MG63 (cell line): ENCODE data around the gene TUSC2. TPM values are rescaled to one million over a fixed set of nuclear protein-coding genes. Genes with fewer than 3 reads are reported as not detected.

Source experiments
- DNase-seq: peaks from one replicate; pipeline ENCODE4 v3.0.0-alpha.2; 2020
- H3K27me3 ChIP-seq: fragments of 250-450 bp; sonication (Bioruptor Pico); 2 replicates; pipeline ENCODE4 v1.5.1; 2020; ENCODE audit warnings: mild to moderate bottlenecking, moderate library complexity
- H3K36me3 ChIP-seq: fragments of 250-450 bp; sonication (Bioruptor Pico); 2 replicates; pipeline ENCODE4 v1.5.1; 2020; ENCODE audit warnings: mild to moderate bottlenecking, moderate library complexity
- H3K4me3 ChIP-seq: fragments of 250-450 bp; sonication (Bioruptor Pico); 2 replicates; pipeline ENCODE4 v1.5.1; 2020; ENCODE audit warnings: mild to moderate bottlenecking, moderate library complexity
- H3K9me3 ChIP-seq: fragments of 250-450 bp; sonication (Bioruptor Pico); 2 replicates; pipeline ENCODE4 v1.5.1; 2020; ENCODE audit warnings: mild to moderate bottlenecking, moderate library complexity
- total RNA-seq: library from RNA; depleted of rRNA; stranded (reverse); fragments of >200 nt; shearing (Covaris generic); gene quantifications from 2 replicates; pipeline ENCODE4 v1.2.3, GENCODE V29; 2014; ENCODE audit warnings: low replicate concordance

TUSC2 gene
- total RNA-seq, 1 experiment from 2014 or later = 13.5 TPM

DNA sequence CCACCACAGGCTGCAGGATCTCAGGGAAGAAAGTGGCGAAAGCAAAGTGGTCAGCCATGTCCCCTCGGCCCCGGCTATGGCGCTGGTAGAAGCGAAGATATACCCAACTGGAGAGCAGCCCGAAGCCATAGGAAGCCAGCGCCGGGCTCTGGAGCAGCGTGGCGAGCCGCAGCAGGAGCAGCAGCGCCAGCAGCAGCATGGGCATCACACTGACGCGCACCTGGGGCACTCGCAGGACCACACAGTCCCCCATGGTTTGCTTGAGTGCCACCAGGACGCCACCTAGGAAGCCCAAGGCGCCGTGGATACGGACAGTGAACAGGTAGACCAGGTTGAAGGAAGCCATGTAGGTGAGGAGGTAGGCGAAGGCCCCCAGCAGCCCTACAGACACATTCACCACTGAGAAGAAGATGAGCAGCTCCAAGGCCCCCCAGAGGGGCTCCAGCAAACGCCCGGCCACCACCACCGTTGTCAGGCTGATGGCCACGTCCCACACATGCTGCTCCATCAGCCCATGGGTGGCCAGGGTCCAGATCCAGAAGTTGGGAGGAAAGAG lies 30.4 kb upstream of the TUSC2 start:
- Histone ChIP-seq H3K36me3 (peaks cover 25% of the 10 kb centered on the region), H3K27me3 (no peaks in the 10 kb centered on the region), H3K9me3 (no peaks in the 10 kb centered on the region), H3K4me3 (peak overlapping the region; percentile 76)
- DNase-seq = no peak

DNA sequence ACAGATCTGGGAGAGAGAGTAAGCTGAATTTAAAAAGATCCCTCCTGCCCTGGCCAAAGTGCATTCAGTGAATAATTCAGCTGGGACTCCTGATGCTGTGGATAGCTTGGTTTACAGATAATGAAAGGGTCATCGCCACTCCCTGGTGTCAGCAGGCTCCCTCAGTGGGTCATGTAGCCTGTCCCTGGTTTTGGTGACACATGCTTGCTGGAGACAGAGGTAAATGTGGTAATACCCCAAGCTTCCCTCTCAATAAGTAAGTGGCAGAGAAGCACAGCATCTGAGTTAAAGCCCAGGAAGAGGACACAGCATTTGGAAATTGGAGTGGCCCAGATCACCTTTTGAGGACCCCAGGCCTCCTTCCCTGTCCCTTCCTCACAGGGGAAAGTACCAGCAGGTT lies 29.5 kb upstream of the TUSC2 start:
- no peak for DNase-seq
- peak overlapping the region; percentile 76 for H3K4me3 ChIP-seq
- no peaks in the 10 kb centered on the region for H3K27me3 ChIP-seq
- H3K9me3 ChIP-seq = no peaks in the 10 kb centered on the region
- H3K36me3 ChIP-seq = peaks cover 30% of the 10 kb centered on the region

DNA sequence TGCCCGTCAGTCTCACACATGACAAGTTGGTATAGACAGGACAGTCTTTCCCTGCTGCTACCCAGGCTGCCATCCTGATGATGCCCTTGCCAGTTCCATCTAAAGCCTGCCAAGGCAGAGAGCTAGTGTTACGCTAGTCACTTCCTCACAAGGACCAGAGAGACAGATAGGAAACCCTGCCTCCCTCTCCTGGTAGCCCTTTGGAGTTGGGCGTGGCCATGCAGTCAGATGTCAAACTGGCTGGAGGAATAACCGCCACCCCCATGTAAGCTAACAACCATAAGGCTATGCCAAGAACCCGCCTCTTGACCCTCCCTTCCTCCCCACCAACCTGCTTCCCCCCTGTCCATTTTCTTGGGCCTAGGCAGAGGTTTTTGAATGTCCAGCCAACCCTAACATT lies 28.5 kb upstream of the TUSC2 start:
- H3K27me3 ChIP-seq = no peaks in the 10 kb centered on the region
- peaks cover 35% of the 10 kb centered on the region for H3K36me3 ChIP-seq
- peak overlapping the region; percentile 76; the same call in 1 of the 2 replicates for H3K4me3 ChIP-seq
- H3K9me3 ChIP-seq = no peaks in the 10 kb centered on the region
- DNase-seq = peak; percentile 44

DNA sequence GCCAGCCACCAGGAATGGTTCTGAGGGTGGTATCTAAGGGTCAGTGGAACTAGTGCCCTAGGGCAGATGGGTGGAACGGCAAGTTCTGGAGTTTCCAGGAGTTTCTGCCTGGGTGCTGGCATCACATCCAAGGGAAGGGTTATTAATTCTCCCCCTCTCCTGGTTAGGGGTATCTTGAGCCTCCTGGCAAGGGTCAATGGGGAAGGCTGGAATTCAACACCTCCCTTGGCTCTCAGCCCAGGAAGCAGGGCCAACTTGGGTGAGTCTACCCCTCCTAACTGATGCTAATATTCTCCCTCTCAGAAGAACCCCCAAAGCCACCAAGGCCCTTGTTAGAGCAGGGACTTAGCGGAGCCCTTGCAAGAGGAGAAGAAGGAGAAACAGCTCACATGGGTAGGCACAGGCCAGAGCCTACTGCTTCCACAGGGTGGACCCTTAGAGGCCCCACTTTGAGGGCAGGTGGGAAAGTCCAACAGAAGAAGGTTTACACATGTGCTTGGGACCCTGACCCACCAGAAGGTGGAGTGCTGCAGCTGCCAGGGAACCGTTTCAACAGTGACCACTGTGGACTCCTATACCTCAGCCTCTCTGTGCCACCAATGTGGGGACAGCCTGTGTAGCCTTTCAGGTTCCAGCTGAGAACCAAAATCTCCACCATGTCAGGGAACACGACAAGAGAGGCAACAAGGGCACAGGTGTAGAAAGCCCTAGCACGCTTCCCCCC lies 28.0 kb upstream of the TUSC2 start:
- Histone ChIP-seq H3K36me3 (peaks cover 35% of the 10 kb centered on the region), H3K9me3 (no peaks in the 10 kb centered on the region), H3K4me3 (no peak overlapping the region), H3K27me3 (no peaks in the 10 kb centered on the region)
- DNase-seq = no peak

DNA sequence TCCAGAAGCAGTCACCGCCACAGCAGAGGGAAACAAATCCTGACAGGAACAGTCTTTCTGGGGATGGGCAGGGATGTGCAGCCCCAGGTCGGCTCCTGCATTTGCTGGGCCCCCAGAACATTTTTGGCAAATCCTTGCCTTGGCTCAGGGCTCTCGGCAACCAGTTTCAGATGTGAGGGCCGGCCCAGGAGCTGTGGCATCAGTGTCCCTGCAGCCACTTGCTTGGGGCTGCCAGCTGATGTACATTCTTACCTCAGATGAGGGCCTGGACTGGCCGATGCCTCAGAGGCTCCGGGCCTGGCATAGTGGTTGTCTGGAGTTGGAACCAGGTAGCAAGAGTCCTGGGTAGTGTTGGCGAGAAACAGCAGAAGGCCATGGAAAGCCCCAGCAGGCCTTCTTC lies 26.8 kb upstream of the TUSC2 start:
- H3K4me3 ChIP-seq = no peak overlapping the region

DNA sequence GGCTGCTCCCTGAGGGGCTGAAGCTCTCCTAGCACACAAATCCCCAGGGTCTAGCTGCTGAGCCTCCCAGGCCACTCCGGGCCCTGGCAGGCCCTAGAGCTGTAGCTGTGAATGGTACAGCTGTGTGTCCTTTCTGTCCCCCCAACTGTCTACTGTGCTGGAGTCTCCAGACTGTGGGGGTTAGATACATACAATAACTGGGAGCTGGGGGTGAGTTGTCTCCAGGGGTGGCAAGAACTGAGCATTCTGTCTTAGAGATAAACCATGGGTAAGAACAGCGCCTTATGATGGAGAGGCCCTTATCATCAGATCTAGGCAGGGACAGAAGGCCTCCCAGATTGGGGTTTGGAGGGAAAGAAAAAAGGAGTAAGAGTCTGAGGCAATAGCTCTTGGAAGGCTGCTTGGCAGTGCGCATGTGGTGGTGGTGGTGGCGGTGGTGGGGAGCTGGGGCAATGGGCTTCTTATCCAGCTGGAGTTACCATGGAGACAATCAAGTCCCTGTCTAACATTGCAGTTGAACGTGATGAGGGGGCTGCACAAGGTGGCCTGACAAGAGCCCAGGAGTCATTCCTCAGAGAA lies 26.3 kb upstream of the TUSC2 start:
- Histone ChIP-seq H3K9me3 (no peaks in the 10 kb centered on the region), H3K27me3 (no peaks in the 10 kb centered on the region), H3K36me3 (peaks cover 35% of the 10 kb centered on the region), H3K4me3 (no peak overlapping the region)
- no peak for DNase-seq

More for the DNA sequence above, 26.8 kb upstream of the TUSC2 start:
- Histone ChIP-seq H3K9me3 (no peaks in the 10 kb centered on the region), H3K36me3 (peaks cover 35% of the 10 kb centered on the region), H3K27me3 (no peaks in the 10 kb centered on the region)
- no peak for DNase-seq

DNA sequence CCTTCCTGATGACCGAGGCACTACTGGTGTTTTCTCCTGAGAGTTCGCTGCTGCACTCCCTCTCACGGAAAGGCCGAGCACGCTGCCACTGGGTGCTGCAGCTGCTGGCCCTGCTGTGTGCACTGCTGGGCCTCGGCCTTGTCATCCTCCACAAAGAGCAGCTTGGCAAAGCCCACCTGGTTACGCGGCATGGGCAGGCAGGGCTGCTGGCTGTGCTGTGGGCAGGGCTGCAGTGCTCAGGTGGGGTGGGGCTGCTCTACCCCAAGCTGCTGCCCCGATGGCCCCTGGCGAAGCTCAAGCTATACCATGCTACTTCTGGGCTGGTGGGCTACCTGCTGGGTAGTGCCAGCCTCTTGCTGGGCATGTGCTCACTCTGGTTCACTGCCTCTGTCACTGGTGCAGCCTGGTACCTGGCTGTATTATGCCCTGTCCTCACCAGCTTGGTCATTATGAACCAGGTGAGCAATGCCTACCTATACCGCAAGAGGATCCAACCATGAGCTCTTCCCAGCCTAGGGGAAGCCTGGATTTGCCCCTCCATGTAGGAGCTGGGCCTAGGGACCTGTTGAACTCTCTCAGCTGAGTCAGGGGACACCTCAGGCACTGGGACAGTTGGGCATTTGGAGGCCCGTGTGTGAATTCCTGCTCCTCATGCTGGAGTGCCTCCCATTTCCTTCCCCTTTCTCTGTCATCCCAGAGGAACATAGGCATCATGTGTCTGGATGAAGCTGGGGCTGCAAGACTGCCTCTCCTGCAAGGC lies 25.4 kb upstream of the TUSC2 start:
- H3K4me3 ChIP-seq = no peak overlapping the region
- DNase-seq = no peak
- no peaks in the 10 kb centered on the region for H3K9me3 ChIP-seq
- H3K27me3 ChIP-seq = no peaks in the 10 kb centered on the region
- peaks cover 35% of the 10 kb centered on the region for H3K36me3 ChIP-seq

DNA sequence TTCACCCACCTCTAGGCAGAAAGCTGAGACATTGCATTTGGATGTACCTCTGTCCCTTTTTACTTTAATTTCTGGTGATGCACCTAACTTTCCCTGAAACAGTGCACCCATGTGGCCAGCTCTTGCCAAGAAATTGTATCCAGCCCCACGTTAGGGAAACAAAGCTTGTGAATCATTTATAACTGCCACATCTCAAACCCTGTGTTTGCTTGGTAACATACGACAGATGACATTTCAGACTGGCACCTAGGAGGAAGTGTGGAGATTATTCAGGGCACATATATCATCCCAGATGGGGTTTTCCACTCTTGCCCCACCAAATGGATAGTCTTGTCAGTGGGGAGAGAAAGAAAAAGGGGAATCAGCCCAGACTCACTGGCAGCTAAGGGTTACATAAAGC lies 24.8 kb upstream of the TUSC2 start:
- DNase-seq = no peak
- Histone ChIP-seq H3K27me3 (no peaks in the 10 kb centered on the region), H3K4me3 (no peak overlapping the region), H3K36me3 (peaks cover 32% of the 10 kb centered on the region), H3K9me3 (no peaks in the 10 kb centered on the region)

DNA sequence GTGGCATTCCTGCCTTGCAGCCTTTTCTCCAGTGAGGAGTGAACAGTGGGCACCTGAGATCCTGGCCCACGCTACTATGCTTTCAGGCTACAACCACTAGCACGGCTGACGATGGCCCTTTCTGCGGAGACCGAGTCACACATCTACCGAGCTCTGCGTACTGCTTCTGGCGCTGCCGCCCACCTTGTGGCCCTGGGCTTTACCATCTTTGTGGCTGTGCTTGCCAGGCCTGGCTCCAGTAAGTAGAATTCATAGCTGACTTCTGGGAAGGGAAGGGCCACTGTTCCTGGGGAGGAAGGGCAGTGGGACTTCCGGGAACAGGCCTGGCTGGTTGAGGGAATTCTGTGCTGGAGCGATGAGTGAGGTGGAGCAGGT lies 23.3 kb upstream of the TUSC2 start:
- Histone ChIP-seq H3K9me3 (no peaks in the 10 kb centered on the region), H3K4me3 (peak overlapping the region; percentile 93), H3K36me3 (peaks cover 24% of the 10 kb centered on the region), H3K27me3 (no peaks in the 10 kb centered on the region)
- no peak for DNase-seq

DNA sequence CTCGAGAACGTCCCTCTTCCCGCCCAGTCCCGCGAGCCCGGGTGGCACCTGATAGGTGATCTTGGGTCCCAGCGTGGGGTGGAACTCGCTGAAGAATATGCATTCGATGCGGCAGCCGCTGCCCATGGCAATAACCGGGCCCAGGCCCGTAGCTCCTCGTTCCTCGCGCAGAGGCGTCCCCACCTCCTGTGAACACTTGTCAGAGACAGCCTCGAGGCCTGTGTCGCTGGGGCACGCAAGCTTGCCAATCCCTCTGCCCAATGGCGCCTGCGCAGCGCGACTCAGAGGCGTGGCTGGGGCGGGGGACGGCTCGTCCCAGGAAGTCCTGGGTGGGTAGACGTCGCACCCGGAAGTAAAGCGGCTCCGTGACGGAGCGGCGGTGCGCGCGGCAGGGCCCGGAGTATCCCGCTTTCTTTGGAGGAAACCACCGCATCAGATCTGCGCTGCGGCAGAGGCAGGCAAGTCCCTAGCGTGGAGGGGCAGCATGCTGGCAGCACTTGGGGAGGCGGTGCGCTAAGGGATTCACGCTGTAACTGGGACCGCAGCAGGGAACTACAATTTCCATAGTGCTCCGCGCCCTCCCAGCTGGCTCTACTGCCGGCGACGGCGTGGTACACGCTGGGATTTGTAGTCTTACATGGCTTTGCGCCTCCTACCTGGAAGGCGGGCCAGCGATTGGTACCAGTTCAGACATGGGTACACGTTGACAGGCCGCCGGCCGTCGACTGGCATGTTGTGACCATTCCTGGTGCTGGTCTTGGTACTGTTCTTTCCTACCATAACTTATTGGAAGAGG lies 22.7 kb upstream of the TUSC2 start, which contains the start of the genes CYB561D2 and NPRL2:
Gene CYB561D2, plus strand, starts transcription at position 336 of the 796 bp plus-strand sequence. CDS start 572 bp downstream, outside the sequence.
Gene NPRL2, minus strand, starts transcription at position 249 of the 796 bp plus-strand sequence. Its CDS starts 123 bp downstream, at position 126.
- Histone ChIP-seq H3K4me3 (peak within 1 kb of the TSS; percentile 93), H3K9me3 (no peaks in the 10 kb centered on the region), H3K36me3 (peaks cover 18% of the 10 kb centered on the region), H3K27me3 (no peaks in the 10 kb centered on the region)
- DNase-seq = peak; percentile 89

DNA sequence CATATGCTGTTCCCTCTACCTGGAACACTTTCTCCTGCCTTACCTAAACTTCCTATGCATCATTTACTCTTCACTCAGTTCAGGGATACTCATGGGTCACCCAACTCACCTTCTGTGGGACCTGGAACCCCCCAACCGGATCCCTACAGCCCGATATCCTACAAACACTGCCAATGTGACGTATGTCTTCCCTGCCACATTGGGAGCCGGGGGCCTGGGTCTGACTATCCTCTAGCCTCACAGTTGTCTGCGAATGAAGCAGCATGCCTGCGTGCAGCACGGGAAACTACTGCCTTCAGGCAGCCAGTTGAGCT lies 22.1 kb upstream of the TUSC2 start:
- no peak for DNase-seq
- H3K9me3 ChIP-seq = no peaks in the 10 kb centered on the region
- no peaks in the 10 kb centered on the region for H3K27me3 ChIP-seq
- H3K4me3 ChIP-seq = peak overlapping the region; percentile 93
- H3K36me3 ChIP-seq = peaks cover 17% of the 10 kb centered on the region

DNA sequence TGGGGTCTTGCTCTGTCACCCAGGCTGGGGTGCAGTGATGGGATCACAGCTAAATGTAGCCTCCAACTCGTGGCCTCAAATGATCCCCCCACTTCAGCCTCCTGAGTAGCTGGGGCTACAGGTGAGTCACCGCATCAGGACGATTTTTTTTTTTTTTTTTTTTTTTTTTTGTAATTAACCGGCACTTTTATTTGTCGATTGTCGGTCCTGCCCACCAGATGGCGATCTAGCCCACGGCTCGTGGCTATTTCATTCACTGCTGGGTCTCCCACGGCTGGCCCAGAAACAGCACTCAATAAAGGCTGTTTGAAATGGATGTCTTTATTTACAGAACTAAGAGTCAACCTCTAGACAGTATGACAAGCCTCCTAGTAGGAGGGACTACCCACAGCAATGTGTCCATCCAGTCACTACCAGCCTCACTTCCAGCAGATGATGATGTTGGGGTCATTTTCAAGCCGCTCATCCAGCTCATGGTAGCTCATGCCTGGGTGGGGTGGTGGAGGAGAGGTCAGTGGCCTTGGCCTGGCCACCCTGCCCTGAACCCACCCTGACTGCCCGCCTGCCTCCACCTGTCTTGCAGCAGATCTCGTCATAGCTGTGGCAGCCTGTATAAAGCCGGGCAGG lies 19.3 kb upstream of the TUSC2 start:
- Histone ChIP-seq H3K9me3 (no peaks in the 10 kb centered on the region), H3K36me3 (peaks cover 6% of the 10 kb centered on the region), H3K27me3 (no peaks in the 10 kb centered on the region), H3K4me3 (no peak overlapping the region)
- peak; percentile 52 for DNase-seq

DNA sequence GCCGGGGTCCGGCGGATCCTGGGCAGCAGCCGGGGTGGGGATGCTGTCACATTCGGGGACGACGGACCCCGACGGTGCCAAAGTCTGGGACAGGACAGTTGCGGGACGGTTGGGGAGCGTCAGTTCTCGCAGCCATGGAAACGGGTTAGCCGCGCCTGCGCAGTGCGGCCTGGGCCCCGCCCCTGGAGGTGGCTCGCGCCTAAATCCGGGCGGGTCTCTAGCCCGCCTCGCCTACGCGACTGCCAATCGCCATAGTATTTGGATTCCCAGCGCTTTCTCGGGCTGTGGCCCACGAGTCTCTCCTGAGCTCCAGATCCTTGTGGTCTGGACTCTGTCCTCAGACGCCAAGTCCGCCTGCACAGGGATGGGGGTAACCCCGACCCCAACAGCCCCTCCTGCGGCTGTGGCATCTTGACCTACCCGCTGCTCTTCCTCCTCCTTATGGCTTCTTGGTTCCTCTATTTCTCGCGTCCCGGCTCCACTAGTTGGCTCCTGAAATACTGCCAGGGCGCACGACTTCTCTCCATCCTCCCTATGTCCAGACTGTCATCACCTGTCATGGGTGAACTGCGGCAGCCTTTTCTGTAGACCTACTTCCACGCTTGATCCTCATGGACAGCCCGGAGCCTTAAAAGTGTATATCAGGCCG lies 17.7 kb upstream of the TUSC2 start, which contains the start of gene ZMYND10:
Gene ZMYND10, minus strand, starts transcription at position 147 of the 649 bp plus-strand sequence. CDS start 153 bp downstream, outside the sequence.
- Histone ChIP-seq H3K36me3 (no peaks in the 10 kb centered on the region; the same call in 1 of the 2 replicates), H3K27me3 (no peaks in the 10 kb centered on the region), H3K9me3 (no peaks in the 10 kb centered on the region), H3K4me3 (no peak within 1 kb of the TSS)
- DNase-seq = no peak

DNA sequence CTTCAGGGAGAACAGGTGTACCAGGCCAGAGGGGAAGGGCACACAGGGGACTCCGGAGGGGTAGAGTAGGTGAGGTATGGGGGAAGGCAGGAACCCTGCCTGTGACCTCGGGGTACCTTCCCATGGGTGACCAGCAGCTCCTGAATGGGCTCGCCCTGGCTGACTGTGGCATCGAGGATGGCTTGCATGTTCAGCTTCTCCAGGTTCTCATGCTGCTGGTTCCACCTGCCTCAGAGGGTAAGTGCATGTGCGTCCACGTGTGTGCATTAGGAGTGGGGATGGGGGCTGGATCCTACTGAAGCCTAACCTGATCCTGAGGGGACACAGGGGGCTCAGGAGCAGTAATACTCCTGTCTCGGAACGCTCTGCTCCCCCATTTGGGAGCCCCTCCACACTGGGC lies 17.0 kb upstream of the TUSC2 start:
- Histone ChIP-seq H3K4me3 (no peak overlapping the region), H3K27me3 (no peaks in the 10 kb centered on the region), H3K36me3 (no peaks in the 10 kb centered on the region; the same call in 1 of the 2 replicates), H3K9me3 (no peaks in the 10 kb centered on the region)
- DNase-seq = no peak

DNA sequence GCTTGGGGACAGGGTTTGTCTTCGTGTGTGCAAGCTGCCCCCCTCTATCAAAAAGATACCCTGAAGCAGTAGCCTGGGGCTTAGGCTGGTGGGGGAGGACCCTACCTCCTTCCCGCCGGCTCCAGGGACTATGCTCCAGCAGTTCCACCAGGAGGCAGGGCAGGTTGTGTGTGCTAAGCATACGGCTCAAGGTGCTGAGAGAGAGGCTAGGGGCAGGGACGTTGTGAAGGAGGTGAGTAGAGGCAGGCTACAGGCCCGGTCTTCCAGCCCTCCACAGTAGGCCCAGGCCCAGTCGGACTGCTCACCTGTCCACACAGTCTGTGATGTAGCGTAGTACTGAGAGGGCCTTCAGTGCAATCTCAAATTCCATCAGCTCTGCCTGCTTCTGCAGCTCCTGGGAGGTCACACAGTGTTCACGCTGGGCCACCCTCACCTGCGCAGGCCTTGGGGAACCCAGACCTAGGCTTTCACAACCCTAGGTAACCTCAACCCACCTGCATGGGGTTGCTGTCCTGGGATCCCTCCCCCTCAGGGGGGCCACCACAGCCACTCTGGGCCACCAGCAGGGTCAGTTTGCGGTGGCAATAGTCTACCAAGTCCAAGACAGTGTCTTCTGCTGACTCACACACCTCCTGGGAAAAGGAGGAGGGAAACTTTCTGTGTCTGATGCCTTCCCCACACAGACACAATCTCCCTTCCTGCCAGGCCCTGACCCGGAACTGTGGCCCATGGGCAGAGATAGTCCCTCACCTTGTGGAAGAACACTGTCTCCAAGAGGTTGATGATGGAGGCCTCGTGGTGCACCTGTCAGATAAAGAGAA lies 15.0 kb upstream of the TUSC2 start:
- Histone ChIP-seq H3K4me3 (no peak overlapping the region), H3K9me3 (no peaks in the 10 kb centered on the region), H3K27me3 (no peaks in the 10 kb centered on the region), H3K36me3 (no peaks in the 10 kb centered on the region; the same call in 1 of the 2 replicates)
- no peak for DNase-seq
